ENCODE measurements around the gene SLC66A3. TPM values are rescaled to one million over a fixed set of nuclear protein-coding genes. Genes with fewer than 3 reads are reported as not detected.
A peak's percentile ranks its signal among the peaks of the same experiment; 100 is the strongest.

Gene SLC66A3
- 8.1 TPM for total RNA-seq

- ATAC-seq, result peak; percentile 88
- no peak for DNase-seq (ENCODE audit: low spot score)
Measured at GRCh38 chr2:11155381-11156035, at the start of gene SLC66A3. TSS of gene SLC66A3 (plus strand) at chr2:11155467. CDS start at chr2:11155547, 80 bp downstream.

DNA sequence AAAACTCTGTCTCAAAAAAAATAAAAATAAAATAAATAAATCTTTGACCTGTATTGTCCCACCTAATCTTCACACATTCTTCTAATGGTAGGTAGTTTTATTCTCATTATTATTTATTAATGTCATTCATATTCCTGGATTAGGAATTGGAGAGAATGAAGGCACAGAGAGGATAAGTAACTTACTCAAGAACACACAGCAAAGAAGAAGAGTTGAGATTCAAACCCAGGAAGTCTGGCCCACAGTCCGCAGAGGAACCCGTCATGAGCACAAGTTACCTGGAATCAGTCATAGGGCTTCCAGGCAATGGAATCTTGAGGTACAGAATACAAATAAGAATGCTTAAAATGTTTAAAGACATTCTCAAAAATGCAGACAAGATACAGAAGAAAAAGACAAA is 46.3 kb upstream of the SLC66A3 start:
- DNase-seq (ENCODE audit: low spot score), result no peak

GRCh38 chr2:11112870-11113428 is 42.3 kb upstream of the SLC66A3 start:
- DNase-seq (ENCODE audit: low spot score) (no peak), ATAC-seq (no peak)

More for the DNA sequence above, 46.3 kb upstream of the SLC66A3 start:
- ATAC-seq, result no peak

GRCh38 chr2:11117776-11118175 is 37.5 kb upstream of the SLC66A3 start:
- ATAC-seq (no peak), DNase-seq (ENCODE audit: low spot score) (no peak)

DNA sequence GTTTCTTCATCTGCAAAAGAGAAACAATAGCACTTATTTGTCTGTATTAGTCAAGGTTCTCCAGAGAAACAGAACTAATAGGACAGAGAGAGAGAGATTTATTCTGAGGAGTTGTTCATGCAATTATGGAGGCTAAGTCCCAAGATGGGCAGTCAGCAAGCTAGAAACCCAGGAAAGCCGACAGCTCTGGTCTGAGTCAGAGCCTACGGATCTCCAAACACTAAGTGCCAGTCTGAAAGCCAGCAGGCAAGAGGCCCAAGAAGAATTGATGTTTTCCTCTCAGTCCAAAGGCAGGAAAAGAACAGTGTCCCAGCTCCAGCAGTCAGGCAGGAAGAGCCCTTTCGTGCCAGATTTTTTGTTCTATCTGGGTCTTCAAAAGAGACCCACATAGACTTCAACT is 36.5 kb upstream of the SLC66A3 start:
- DNase-seq (ENCODE audit: low spot score) (no peak), ATAC-seq (no peak)

GRCh38 chr2:11121099-11121822 is 34.0 kb upstream of the SLC66A3 start:
- ATAC-seq (no peak), DNase-seq (ENCODE audit: low spot score) (no peak)

GRCh38 chr2:11121823-11122155 is 33.5 kb upstream of the SLC66A3 start:
- no peak for ATAC-seq
- DNase-seq (ENCODE audit: low spot score), result no peak

- DNase-seq (ENCODE audit: low spot score), result no peak
Measured at GRCh38 chr2:11122380-11122779, 32.9 kb upstream of the SLC66A3 start.

GRCh38 chr2:11123001-11123809 is 32.1 kb upstream of the SLC66A3 start:
- no peak for ATAC-seq
- DNase-seq (ENCODE audit: low spot score), result no peak

More at GRCh38 chr2:11122380-11122779, 32.9 kb upstream of the SLC66A3 start:
- ATAC-seq, result no peak

- ATAC-seq, result peak; percentile 91
- peak; percentile 60 for DNase-seq (ENCODE audit: low spot score)
Measured at GRCh38 chr2:11123856-11124759, 31.2 kb upstream of the SLC66A3 start.

- ATAC-seq (no peak), DNase-seq (ENCODE audit: low spot score) (no peak)
Measured at GRCh38 chr2:11124760-11125068, 30.6 kb upstream of the SLC66A3 start.

DNA sequence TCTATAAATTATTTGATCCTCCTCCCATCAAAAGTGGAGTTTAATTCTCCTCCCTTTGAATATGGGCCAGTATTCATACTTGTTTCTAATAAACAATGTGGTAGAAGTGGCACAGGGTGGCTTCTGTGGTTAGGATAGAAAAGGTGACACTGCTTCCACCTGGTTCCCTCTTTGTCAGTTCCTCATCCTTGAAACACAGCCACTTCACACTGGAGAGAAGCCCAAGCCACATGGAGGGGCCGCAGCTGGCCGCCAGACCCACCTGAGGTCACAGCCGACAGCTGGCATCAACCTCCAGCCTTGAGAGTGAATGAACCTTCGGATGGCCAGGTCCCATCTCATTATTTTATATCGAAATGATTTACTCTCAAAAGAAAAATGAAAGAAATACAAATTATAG is 27.5 kb upstream of the SLC66A3 start:
- no peak for ATAC-seq
- no peak for DNase-seq (ENCODE audit: low spot score)

DNA sequence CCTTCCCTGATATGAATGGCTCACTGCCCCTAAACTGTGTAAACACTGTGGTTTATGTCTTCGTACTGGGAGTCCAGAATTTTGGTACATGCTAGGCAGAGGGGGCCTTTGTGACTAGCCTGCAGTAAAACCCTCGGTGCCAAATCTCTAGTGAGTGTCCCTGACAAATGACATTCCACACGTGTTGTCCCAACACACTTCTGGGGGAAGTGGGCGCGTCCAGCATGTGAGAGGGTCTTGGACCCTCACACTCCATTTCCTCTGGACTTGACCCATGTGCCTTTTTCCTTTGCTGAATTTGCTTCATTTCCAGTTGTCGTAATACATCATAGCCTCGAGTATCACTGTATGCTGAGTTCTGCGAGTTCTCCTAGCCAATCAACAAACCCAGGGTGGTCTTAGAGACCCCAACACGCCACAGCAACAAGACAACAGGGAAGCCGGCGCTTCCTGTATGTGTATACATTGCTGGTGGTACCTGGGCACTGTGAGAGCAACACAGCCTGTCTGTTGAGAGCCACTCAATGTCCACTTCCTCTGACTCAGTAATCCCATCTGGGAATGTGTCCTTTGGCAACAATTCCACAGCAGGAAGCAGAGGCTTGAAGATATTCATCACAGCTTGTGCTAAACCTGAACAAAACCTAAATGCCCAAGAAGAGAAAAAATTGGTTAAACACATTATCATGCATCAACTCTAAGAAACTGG is 26.9 kb upstream of the SLC66A3 start:
- ATAC-seq (no peak), DNase-seq (ENCODE audit: low spot score) (no peak)

- DNase-seq (ENCODE audit: low spot score), result peak; percentile 55
- peak; percentile 56 for ATAC-seq
Measured at GRCh38 chr2:11129598-11130449, 25.4 kb upstream of the SLC66A3 start.

DNA sequence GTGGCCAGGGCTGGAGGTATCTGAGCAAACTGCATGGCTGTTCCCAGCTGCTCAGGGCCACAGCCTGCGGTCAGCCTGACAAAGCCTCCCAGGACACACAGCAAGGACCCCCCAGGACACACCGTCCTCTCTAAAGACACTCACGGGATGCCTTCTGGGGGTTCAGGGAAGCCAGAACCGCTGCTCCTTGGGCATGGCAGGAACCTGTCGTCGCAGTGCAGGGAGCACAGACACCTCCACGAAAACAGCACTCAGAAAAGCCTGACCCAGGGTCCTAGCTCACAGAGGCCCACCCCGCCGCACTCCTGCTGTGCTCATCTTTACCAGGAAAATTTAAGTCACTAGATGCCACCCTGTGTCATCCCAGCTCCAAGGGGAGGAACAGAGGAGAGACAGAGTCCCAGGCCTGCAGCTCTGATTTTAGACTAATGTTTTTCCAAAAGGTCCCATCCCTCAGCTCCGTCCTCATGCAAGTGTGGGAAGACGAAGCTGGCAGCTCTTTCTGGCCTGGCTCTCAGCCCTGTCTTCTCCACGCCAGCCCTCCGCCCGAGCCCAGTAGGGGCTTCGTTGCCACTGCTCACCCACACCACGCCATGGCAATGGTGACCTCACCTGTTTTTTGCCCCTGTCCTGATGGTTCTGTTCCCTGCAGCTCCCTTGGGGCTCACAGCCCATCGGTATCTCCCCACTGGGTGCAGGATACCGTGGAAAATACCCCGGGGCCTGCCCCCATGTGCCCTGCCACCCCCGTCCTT is 23.9 kb upstream of the SLC66A3 start:
- DNase-seq (ENCODE audit: low spot score) (no peak), ATAC-seq (no peak)

- DNase-seq (ENCODE audit: low spot score) (no peak), ATAC-seq (no peak)
Measured at GRCh38 chr2:11132036-11132671, 23.1 kb upstream of the SLC66A3 start.

- ATAC-seq (no peak), DNase-seq (ENCODE audit: low spot score) (no peak)
Measured at GRCh38 chr2:11133238-11133935, 21.9 kb upstream of the SLC66A3 start.
